HG02623 (cell line): ENCODE results near the gene CEP131.

Source experiments
- ATAC-seq: cut with Tn5 transposase; IDR thresholded peaks from one replicate; pipeline ENCODE4 v1.9.1; 2021; ENCODE audit warnings: moderate library complexity; ENCODE audit not compliant: unreplicated experiment

The CEP131 gene

GRCh38 chr17:81222906-81223761, at the start of gene CEP131:
TSS of gene CEP131 (minus strand) at chr17:81222965. CDS start at chr17:81220056, 2,909 bp downstream.
- ATAC-seq, result peak; percentile 86

- no peak for ATAC-seq
Observed at GRCh38 chr17:81271226-81271625, 48.5 kb upstream of the CEP131 start.

DNA sequence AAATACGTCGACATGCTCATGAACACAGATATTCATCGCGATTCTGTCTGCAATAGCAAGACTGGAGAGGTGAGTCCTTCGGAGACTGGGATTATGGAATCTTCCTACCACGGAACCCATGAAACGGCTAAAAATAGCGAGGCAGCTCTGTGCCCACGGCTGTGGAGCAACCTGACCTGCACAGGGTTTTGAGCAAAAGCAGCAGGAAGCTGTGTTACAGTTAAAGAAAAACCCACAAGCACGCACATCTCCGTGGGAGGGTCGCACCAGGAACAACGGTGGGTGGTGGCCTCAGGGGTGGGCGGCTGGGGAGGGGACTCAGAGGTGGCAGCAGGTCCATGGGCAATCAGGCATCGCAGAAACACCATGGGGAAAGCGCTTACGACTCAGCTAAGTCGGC, 47.5 kb upstream of the CEP131 start:
- no peak for ATAC-seq

DNA sequence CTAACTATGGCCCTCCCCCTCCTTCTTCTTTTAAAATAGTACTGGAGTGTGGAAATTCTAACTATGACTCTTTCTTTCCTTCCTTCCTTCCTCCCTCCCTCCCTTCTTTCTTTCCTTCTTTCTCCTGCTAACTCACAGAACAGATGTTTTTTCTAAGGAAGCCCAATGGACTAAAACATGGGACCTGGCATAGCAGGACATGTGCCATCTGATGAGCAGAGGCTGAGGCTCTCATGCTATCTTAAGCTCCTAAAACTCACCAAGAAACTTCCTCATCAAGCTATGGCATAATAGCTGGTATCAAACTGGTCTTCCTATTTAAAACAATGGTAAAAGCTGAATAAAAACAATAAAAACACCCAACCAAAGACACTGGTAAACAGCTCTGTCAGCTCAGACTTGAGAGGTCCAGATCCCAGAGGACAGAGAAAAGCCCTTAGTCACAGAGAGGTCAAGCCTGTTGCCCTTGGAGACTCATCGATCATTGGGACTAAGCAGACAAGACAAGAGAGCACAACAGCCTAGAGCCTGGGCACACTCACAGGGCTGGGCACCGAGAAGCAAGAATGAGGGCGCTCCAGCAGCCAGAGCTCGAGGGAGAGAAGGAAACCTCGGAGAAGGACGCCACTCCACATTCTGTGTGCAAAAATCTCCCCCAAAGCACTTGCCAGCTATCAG, 44.8 kb upstream of the CEP131 start:
- ATAC-seq, result no peak

DNA sequence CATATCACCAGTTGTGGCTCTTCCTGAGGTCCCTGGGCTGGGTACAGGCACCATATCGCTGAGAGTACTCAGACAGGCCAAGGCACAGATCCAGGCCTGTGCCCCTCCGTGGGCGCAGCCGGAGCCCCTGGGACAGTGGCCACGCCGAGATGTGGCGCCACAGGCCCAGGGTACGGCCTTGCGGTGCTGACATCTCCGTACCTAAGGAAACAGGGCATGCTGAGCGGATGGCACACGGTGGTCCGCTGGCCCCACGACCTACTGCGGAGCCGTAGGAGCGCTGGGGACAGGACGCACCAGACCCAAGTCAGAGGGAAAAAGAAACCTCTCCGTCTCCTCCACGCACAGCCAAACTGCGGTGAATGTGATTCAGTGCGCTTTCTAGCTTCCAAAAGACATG, 42.8 kb upstream of the CEP131 start:
- ATAC-seq, result no peak

GRCh38 chr17:81264640-81265039, 41.9 kb upstream of the CEP131 start:
- ATAC-seq, result no peak

DNA sequence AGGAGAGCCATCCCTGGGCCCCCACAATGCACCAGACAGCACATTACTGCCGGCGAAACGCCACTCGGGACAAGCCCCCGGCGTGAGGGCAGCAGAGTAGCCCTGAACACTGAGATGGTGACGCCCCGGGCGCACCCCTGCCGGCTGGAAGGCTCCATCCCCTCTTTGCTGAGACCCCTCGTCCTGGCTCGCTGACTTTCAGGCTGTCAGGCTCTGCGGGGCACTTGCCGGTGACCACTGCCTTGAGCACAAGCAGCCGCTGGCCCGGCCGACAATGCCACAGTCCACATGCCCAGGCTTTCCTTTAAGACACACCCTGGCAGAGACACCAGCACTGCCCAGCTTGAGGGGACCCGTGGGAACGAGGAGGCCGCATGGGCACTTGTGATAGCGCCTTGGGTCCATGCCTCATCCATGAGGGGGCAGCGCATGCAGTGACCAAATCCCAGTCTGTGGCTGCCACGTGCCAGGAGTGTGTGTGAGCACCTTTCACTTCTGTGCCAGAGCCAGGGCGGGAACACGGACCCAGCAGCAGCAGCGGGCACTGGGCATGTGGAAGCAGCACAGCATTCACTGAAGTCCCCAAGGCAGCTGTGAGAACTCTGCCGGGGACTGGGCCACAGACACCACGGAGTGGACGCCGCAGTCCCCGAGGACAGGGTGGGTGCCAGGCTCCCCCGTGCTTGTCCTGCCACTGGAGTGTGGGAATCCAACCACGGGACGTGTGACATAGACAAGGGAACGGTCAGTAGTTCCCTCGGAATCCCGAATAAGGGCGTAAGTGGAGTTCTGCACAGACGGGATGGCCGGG, 40.8 kb upstream of the CEP131 start:
- ATAC-seq, result no peak

GRCh38 chr17:81261582-81262336, 39.0 kb upstream of the CEP131 start:
- no peak for ATAC-seq

- ATAC-seq, result no peak
Observed at GRCh38 chr17:81261096-81261495, 38.3 kb upstream of the CEP131 start.

- ATAC-seq, result no peak
Observed at GRCh38 chr17:81260641-81261040, 37.9 kb upstream of the CEP131 start.

DNA sequence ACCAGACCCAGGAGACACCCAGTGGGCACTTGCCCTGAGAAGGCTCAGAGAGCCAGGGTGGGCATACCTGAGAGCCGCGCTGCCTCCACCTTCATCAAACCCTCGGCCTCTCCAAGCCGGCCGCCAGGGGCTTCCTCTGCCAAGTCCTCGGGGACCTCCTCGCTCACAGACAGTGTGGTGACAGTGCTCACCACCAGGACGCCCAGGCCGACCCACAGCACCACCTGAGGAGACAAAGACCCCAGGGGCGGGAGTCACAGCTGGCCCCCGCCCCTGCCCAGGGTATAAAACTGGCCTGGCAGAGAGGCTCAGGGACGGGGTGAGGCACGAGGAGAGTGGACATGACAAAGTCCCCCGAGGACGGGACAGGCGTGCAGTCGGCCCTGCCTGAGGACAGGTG, 37.4 kb upstream of the CEP131 start:
- no peak for ATAC-seq

GRCh38 chr17:81259058-81259605, 36.4 kb upstream of the CEP131 start:
- ATAC-seq, result no peak

DNA sequence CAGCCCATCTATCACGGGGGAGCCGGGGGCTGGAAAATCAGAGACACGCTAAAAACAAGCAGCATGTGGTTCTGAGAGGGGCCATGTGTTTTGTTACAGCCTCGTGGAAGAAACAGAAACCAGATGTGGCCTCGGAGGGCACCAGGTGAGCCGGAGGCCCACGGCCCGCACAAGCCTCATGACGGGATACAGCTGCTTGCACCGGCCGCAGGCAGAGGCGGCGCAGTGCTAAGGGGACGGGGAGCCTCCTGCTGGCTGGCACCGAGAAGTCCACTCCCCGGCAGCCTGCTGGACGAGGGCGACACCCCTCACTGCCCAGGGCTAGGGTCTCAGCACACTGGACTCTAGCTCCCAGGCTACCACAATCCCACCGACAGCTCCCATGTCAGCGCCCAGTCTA, 35.5 kb upstream of the CEP131 start:
- ATAC-seq, result no peak

GRCh38 chr17:81257533-81257932, 34.8 kb upstream of the CEP131 start:
- no peak for ATAC-seq

DNA sequence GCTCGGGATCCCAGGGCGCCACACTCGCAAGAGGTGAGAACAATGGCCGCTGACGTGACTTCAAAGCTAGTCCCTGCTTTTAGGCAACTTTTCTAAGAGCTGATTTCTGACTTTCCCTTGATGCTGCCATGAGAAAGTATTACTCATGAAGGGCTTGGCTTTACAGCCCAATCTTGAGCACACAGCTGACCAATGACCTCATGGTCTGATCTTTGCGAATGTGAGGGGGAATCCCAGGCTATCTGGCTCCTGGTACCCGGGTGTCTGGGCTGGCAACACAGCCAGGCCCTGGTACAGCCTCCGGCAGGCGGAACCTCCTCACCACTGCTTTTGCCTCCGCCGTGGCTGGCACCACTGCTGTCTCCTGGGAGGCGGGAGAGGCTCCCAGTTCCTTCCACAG, 33.9 kb upstream of the CEP131 start:
- no peak for ATAC-seq

- no peak for ATAC-seq
Observed at GRCh38 chr17:81254955-81255717, 32.4 kb upstream of the CEP131 start.

GRCh38 chr17:81253358-81254131, 30.8 kb upstream of the CEP131 start:
- no peak for ATAC-seq

GRCh38 chr17:81252987-81253329, 30.2 kb upstream of the CEP131 start:
- no peak for ATAC-seq

- ATAC-seq, result no peak
Observed at GRCh38 chr17:81252326-81252986, 29.7 kb upstream of the CEP131 start.
